ENCODE measurements around the gene SIM1.
A peak's percentile ranks its signal among the peaks of the same experiment; 100 is the strongest.

SIM1 gene

DNA sequence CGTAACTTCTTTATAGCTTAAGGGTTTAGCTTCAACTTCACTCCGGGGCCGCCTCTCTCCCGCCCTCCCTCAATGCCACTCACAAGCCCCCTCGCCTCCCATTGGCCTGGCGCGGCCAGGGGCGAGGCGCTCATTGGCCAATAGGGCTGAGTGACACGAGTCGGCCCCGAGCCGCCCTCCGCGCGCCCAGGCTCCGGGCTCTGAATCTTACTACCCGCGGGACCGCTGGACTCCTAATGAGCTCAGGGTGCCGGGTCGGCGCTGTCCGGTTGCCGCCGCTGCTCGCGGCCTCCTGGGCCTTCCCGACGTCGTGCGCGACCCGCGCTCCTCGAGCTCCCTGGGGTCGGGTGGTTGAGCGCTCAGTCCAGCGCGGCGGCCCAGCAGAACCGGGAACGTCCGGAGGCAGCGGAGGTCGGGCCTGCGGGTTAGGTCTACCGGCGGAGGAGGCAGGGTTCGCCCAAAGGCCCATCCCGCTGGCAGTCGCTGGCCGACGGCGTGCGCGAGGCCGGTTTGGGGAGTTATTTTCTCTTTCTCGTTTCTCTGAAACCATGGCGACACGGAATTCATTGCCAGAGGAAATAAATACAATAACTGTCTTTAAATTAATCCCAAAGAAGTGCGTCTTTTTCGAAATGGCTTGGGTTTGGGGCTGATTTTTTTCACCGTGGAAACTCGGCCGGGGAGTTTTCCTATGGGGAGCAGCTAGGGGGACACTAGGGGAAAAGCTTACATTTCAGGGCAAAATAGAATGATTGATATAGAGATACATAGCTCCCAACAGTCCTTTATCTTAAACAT, at the start of gene SIM1:
TSS of gene SIM1 (minus strand) at position 19 of the 798 bp plus-strand sequence. CDS start 1,453 bp downstream, outside the sequence.
- peak; percentile 96 for DNase-seq

DNA sequence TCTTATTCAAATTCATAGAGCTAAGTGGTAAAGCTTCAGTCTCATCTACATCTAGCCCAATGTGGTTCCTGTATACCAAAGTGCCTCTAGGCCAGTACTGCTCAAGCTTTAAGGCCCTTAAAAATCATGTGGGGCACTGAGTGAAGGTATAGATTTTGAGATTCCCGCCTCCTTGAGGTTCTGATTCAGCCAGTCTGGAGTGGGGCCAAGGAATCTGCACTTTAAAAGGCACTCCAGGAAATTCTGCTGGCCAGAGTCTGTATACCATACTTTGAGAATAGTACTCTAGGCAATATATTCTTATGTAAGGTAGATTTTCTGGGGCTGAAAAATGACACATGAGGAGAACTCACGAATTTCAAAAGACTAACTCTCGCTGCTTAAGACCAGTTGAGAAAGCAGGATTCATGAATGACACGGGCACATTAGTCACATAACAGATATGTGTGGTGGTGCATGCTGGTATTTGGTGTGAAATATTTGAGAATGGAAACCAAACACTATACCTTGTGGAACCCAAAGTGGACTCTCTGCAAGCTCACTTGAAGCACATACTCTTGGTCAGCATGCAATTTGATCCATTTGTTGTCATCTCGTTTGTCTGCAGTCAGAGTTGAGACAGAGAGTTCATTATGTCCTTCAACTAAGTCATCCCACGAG, 47.6 kb upstream of the SIM1 start:
- DNase-seq: peak; percentile 77

- no peak for DNase-seq
Measured at GRCh38 chr6:100509101-100509500, 44.4 kb upstream of the SIM1 start.

DNA sequence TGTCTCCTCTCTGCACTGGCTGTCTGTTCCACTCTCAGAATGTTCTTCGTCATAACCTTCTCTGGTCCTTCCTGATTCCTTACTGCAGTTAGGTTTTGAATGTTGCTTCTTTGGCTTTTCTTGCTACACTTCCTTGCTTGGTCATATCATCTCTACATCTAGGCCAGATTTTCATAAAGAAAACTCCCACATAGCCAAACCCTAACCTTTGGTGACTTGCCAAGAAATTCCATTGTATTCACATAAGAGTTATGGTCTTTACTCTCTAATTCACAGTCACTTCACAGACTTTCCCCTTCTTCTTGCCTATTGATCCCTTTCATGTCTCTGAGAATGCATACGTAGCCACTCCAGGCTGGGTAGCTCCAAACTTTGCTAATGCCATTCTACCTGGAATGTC, 41.9 kb upstream of the SIM1 start:
- DNase-seq: peak; percentile 73

DNA sequence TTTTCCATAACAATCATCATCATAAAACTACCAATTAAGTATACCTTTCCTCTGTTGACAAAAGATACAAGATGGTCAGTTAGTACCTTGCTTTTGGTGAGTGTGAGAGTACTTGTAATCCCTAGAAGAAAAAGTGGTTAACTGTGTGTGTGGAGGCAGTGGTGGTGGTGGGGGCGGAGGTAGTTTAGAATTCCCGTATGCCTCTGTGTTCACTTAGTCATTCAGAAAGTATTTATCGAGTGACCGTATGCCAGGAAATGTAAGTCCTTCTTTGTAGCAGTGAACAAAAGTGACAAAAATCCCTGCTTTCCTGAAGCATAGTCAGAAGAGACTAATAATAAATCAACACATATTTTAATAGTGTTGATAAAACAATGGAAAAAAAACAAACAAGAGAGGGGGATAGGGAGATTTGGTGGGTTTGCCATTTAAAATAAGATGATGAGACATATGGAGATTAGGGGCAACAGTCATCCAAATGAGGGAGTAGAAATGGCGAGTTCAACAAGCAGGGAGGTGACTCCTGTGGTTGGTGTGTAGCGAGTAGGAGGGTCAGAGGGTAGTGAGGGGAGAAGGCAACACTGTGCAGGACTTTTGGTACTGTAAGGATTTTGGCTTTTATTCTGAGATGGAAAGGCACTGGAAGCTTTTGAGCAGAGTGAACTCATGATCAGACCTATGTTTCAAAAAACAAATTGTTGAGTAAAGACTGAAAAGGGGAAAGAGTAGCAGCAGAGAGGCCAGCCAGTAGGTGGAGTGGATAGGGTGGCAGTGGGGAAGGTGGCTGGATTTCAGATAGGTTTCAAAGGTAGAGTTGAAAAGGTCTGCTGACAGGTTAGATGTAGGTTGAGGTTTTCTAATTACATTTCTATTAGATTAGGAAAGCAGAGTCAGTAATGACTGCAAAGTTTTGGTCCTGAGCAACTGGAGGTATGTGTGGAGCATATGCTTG, 40.3 kb upstream of the SIM1 start:
- peak; percentile 89 for DNase-seq

DNA sequence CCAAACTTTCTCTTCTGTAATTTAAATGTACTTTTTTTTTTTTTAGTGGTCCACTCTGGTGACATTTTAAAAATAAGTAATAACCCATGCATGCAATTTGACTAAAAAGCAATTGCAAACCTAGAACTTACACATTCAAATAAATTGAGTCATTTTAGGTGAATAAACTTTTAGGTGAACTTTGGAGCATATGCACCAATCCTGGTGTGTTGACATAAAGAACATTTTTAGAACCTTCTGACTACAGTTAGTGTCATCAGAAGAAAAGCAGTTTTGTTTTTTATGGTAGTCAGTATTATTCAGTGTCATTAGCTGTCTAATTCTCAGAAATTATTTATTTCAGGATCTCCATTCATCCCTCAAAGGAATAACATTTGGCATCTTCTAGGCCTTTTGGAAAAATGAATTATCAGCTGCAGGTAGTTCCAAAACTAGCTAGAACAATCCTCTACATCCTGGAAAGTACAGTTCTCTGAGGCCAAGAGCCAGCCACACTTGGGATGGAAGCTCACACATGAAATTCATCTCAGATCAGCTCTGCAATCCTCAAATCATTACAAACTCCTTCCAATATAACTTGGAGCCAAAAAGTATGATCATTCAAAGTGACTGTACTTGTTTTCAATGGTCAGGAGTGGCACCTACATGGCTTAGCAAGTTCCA, 38.5 kb upstream of the SIM1 start:
- DNase-seq: no peak

- no peak for DNase-seq
Measured at GRCh38 chr6:100493206-100493888, 28.6 kb upstream of the SIM1 start.

GRCh38 chr6:100491952-100492670, 27.4 kb upstream of the SIM1 start:
- no peak for DNase-seq

- no peak for DNase-seq
Measured at GRCh38 chr6:100490065-100490464, 25.3 kb upstream of the SIM1 start.

GRCh38 chr6:100488244-100488643, 23.5 kb upstream of the SIM1 start:
- peak; percentile 66 for DNase-seq

- DNase-seq: no peak
Measured at GRCh38 chr6:100487638-100488037, 22.9 kb upstream of the SIM1 start.

DNA sequence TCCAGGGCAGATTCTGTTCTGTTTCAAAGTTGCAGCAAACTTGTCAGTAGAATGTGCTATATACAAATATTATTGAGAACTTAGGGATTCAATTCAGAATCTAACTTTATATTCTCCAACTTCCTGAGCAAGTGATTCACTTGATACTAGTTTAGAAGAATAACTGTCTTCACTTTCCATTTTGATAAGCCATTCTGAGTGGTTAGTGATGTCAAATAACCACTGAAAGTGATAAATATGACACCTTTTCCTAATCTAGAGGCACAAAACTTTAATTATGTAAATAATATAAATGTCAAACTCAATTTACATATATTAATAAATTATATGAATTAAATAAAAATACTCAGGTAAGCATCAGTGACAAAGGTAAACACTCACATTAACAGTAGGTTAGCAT, 20.5 kb upstream of the SIM1 start:
- no peak for DNase-seq

GRCh38 chr6:100484474-100484873, 19.8 kb upstream of the SIM1 start:
- no peak for DNase-seq

GRCh38 chr6:100482698-100483097, 18.0 kb upstream of the SIM1 start:
- DNase-seq: no peak

- DNase-seq: peak; percentile 46
Measured at GRCh38 chr6:100479179-100480035, 14.7 kb upstream of the SIM1 start.

GRCh38 chr6:100475554-100476320, 11.0 kb upstream of the SIM1 start:
- no peak for DNase-seq

GRCh38 chr6:100473182-100473581, 8.5 kb upstream of the SIM1 start:
- DNase-seq: no peak

GRCh38 chr6:100472674-100473073, 8.0 kb upstream of the SIM1 start:
- DNase-seq: peak; percentile 87

DNA sequence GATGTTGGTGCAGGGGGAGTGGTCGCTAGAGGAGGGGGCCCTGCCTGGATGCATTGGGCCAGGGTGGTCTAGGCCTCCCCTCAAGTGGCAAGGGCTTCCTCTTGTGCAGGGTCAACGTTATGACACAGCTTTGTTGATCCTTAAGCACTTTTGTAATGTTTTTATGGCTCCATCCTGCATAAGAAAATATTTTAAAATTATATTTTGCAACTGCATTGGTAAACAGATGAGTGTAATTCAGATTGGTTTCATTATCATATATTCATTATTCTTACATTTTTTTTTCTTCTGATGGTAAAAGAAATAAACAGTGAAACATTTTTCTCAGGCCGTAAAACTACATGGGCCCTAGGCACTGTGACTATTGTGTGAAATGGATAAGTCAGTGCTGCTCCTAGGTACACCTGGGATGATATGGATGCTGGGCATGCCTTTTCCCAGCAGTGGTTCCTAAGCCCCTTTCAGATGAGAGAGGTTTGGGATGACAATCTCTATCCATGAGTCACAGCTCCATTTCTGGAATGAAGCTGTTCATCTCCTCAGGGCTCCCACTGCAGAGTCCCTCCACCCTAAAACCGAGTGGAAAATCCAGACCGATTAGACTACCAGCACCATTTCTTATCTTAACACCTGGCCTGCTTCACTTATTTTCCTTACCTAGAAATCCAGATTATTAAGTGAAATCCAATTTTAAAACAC, 5.8 kb upstream of the SIM1 start:
- peak; percentile 34 for DNase-seq

All from fibroblast of skin of right biceps (primary cell).